WTC11 (cell line): ENCODE data around the gene OR4D1. TPM values are rescaled to one million over a fixed set of nuclear protein-coding genes. Genes with fewer than 3 reads are reported as not detected.

Experiments used
- ATAC-seq: fragments of 200-7000 bp; cut with Tn5 transposase; 2 replicates; pipeline ENCODE4 v1.10.0; 2021; ENCODE audit warnings: mild to moderate bottlenecking, moderate library complexity
- CTCF ChIA-PET: fragments of 300-600 bp; sonication (Branson Sonifier 250); formaldehyde crosslinking; loops from one replicate; lab custom pipeline; 2021; ENCODE audit warnings: antibody characterized with exemption; lab: Charles Lee
- POLR2A ChIA-PET: fragments of 350-600 bp; sonication (Branson Sonifier 250); formaldehyde crosslinking; loops from one replicate; lab custom pipeline; 2021; ENCODE audit warnings: antibody characterized with exemption; lab: Charles Lee
- DNase-seq: peaks from one replicate; pipeline ENCODE4 v3.0.0; 2021; ENCODE audit warnings: low spot score
- H3K27ac Mint-ChIP-seq: 2 replicates; pipeline ENCODE4 v1.8.0; 2021; ENCODE audit warnings: mixed read lengths
- H3K27me3 Mint-ChIP-seq: 2 replicates; pipeline ENCODE4 v1.8.0; 2021; ENCODE audit warnings: low read depth, mild to moderate bottlenecking, moderate library complexity, mixed read lengths
- H3K36me3 Mint-ChIP-seq: 2 replicates; pipeline ENCODE4 v1.8.0; 2021; ENCODE audit warnings: mixed read lengths
- H3K4me1 Mint-ChIP-seq: 2 replicates; pipeline ENCODE4 v1.8.0; 2022; ENCODE audit warnings: mixed read lengths
- H3K4me3 Mint-ChIP-seq: 2 replicates; pipeline ENCODE4 v1.8.0; 2021; ENCODE audit warnings: mild to moderate bottlenecking, moderate library complexity, mixed read lengths
- H3K9me3 Mint-ChIP-seq: 2 replicates; pipeline ENCODE4 v1.8.0; 2021; ENCODE audit warnings: mixed read lengths
- E2F1 ChIP-seq: sonication (generic); formaldehyde crosslinking; IDR thresholded peaks from 2 replicates; pipeline ENCODE4 v1.8.0; 2022; ENCODE audit warnings: mild to moderate bottlenecking, missing genetic modification reagents
- GRHL2 ChIP-seq: fragments of 250-450 bp; sonication (Bioruptor Pico); IDR thresholded peaks from 2 replicates; pipeline ENCODE4 v1.8.0; 2022; ENCODE audit warnings: mild to moderate bottlenecking, moderate library complexity; ENCODE audit not compliant: insufficient replicate concordance, severe bottlenecking
- MAX ChIP-seq: sonication (generic); formaldehyde crosslinking; IDR thresholded peaks from 2 replicates; pipeline ENCODE4 v1.8.0; 2022; ENCODE audit warnings: mild to moderate bottlenecking, missing genetic modification reagents
- PRRX2 ChIP-seq: fragments of 250-450 bp; sonication (Bioruptor Pico); IDR thresholded peaks from 2 replicates; pipeline ENCODE4 v1.8.0; 2021; ENCODE audit warnings: mild to moderate bottlenecking
- TEAD1 ChIP-seq: sonication (generic); formaldehyde crosslinking; IDR thresholded peaks from 2 replicates; pipeline ENCODE4 v1.8.0; 2022; ENCODE audit warnings: mild to moderate bottlenecking, missing genetic modification reagents
- ZNF281 ChIP-seq: sonication (generic); formaldehyde crosslinking; IDR thresholded peaks from 2 replicates; pipeline ENCODE4 v1.8.0; 2023; ENCODE audit warnings: mild to moderate bottlenecking, missing genetic modification reagents
- total RNA-seq: library from RNA; stranded (reverse); gene quantifications from 3 replicates; pipeline ENCODE4 v1.2.3, GENCODE V29; 2021
- TF ChIP-seq, protein P1 (sequence below): sonication (generic); formaldehyde crosslinking; IDR thresholded peaks from 2 replicates; pipeline ENCODE4 v1.8.1; 2023; ENCODE audit warnings: mild to moderate bottlenecking, missing genetic modification reagents, moderate library complexity

OR4D1 gene
- total RNA-seq, 1 experiment from 2014 or later: 0.17 TPM

DNA sequence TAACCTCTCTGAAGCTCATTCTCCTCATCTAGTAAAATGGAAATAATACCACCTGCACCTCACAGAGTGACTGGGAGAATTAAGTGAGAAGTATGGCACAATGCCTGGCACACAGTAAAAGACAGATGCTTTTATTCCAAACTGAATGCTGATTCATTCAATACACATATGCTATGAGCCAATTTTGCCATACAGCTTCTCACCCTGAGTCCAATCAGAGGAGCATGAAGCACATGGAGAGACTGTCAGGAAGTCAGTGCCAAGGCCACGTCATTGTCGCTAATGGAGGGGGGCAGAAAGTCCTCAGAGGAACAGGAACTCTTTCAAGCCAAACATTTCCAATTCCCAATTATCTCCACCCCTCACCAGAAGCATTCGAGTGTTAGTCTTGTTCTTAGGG, 59.3 kb downstream of the OR4D1 start (continued):
- TF ChIP-seq E2F1 (CRISPR knock-in tag): no peak
- TF ChIP-seq GRHL2 (CRISPR knock-in tag): no peak

DNA sequence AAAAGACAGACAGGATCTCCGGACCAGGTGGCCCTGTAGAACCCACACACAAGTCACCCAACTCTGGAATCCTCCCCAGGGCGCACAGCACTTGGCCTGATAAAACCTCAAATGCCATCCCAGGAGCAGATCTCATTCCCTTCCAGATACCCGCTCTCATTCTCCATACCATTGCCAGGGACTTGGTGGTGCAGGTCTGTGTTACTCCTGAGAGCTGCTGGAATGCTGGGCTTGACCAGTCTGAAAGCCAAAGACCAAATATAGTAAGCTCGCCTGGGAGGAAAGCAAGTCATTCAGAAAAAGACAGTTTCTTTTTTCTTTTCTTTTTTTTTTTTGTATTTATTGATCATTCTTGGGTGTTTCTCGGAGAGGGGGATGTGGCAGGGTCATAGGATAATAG, 60.2 kb downstream of the OR4D1 start:
- H3K27ac Mint-ChIP-seq: no peak overlapping the region
- DNase-seq (no peak), ATAC-seq (no peak)
- no peak overlapping the region for H3K4me3 Mint-ChIP-seq
- no peaks in the 10 kb centered on the region for H3K27me3 Mint-ChIP-seq
- no peaks in the 10 kb centered on the region for H3K4me1 Mint-ChIP-seq
- ChIA-PET POLR2A (no interaction called here), CTCF (interaction anchor here (1.3 kb wide), 1 partner anchor 8 kb away, joined by 5 read pairs; no protein-coding TSS in a partner anchor)
- H3K9me3 Mint-ChIP-seq: no peaks in the 10 kb centered on the region
- no peak for TF ChIP-seq PRRX2 (CRISPR knock-in tag)
- no peak for TF ChIP-seq TEAD1 (CRISPR knock-in tag)
- no peak for TF ChIP-seq MAX (CRISPR knock-in tag)
- TF ChIP-seq, protein P1, sequence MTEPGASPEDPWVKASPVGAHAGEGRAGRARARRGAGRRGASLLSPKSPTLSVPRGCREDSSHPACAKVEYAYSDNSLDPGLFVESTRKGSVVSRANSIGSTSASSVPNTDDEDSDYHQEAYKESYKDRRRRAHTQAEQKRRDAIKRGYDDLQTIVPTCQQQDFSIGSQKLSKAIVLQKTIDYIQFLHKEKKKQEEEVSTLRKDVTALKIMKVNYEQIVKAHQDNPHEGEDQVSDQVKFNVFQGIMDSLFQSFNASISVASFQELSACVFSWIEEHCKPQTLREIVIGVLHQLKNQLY (CRISPR knock-in tag): no peak
- TF ChIP-seq ZNF281 (CRISPR knock-in tag): no peak
- peaks cover 14% of the 10 kb centered on the region for H3K36me3 Mint-ChIP-seq

Other genes starting within 250 kb of the OR4D1 start
- 6.5 to 12.2 TPM (median 9.4 TPM) in 3 replicates for gene CUEDC1, start 193.0 kb upstream of the OR4D1 start, total RNA-seq
- gene VEZF1, start 160.1 kb upstream of the OR4D1 start, total RNA-seq: 43.1 to 43.8 TPM (median 43.3 TPM) in 3 replicates
- 349 to 387 TPM (median 366 TPM) in 3 replicates for gene SRSF1, start 141.1 kb upstream of the OR4D1 start, total RNA-seq
- gene DYNLL2, start 65.0 kb upstream of the OR4D1 start, total RNA-seq: 32.1 to 34.6 TPM (median 32.2 TPM) in 3 replicates
- gene OR4D2, start 18.6 kb downstream of the OR4D1 start, total RNA-seq: not detected in 3 replicates
- gene EPX, start 44.3 kb downstream of the OR4D1 start, total RNA-seq: not detected in 3 replicates
- gene MKS1, start 70.9 kb downstream of the OR4D1 start, total RNA-seq: 18.6 to 24.2 TPM (median 18.9 TPM) in 3 replicates
- gene LPO, start 90.2 kb downstream of the OR4D1 start, total RNA-seq: 0.20 to 0.50 TPM (median 0.23 TPM) in 3 replicates
- not detected in 3 replicates for gene MPO, start 132.6 kb downstream of the OR4D1 start, total RNA-seq
- gene TSPOAP1, start 180.4 kb downstream of the OR4D1 start, total RNA-seq: 10.9 to 19.0 TPM (median 16.4 TPM) in 3 replicates
- 85.5 to 91.1 TPM (median 89.3 TPM) in 3 replicates for gene SUPT4H1, start 203.8 kb downstream of the OR4D1 start, total RNA-seq